ENCODE results near the gene EPHA7. TPM values are rescaled to one million over a fixed set of nuclear protein-coding genes. Genes with fewer than 3 reads are reported as not detected.

Gene EPHA7
- polyA plus RNA-seq, 1 experiment, result not detected

GRCh38 chr6:93304505-93304904 is 114.9 kb downstream of the EPHA7 start:
- Histone ChIP-seq H3K36me3 (ENCODE audit: control insufficient read depth, insufficient read depth, low read length) (no peaks in the 10 kb centered on the region), H3K27me3 (ENCODE audit: control insufficient read depth, insufficient read depth, low read length) (no peaks in the 10 kb centered on the region), H3K4me3 (ENCODE audit: low read depth, low read length) (no peak overlapping the region)
- CTCF ChIA-PET, result no interaction called here
- POLR2A ChIA-PET, result no interaction called here
- no peak for TF ChIP-seq CTCF (IDR thresholded peaks at IDR 0.05; ENCODE audit: insufficient read depth, low read depth, low read length)
- no peak for DNase-seq (ENCODE audit: low read depth)

GRCh38 chr6:93300661-93301060 is 118.7 kb downstream of the EPHA7 start:
- Histone ChIP-seq H3K27me3 (ENCODE audit: control insufficient read depth, insufficient read depth, low read length) (no peaks in the 10 kb centered on the region), H3K4me3 (ENCODE audit: low read depth, low read length) (no peak overlapping the region), H3K36me3 (ENCODE audit: control insufficient read depth, insufficient read depth, low read length) (no peaks in the 10 kb centered on the region)
- no peak for DNase-seq (ENCODE audit: low read depth)
- ChIA-PET POLR2A (no interaction called here), CTCF (interaction anchor here (0.7 kb wide), 1 partner anchor 261 kb away, joined by 3 read pairs; no protein-coding TSS in a partner anchor)
- TF ChIP-seq CTCF (IDR thresholded peaks at IDR 0.05; ENCODE audit: insufficient read depth, low read depth, low read length), result no peak

DNA sequence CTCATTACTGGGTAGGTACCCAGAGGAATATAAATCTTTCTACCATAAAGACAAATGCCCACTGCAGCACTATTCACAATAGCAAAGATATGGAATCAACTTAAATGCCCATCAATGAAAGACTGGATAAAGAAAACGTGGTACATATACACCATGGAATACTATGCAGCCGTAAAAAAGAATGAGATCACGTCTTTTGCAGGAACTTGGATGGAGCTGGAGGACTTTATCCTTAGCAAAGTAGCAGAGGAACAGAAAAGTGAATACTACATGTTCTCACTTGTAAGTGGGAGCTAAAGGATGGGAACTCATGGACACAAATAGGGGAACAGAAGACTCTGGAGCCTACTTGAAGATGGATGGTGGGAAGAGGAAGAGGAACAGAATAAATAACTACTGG is 119.7 kb downstream of the EPHA7 start:
- POLR2A ChIA-PET, result no interaction called here
- Histone ChIP-seq H3K36me3 (ENCODE audit: control insufficient read depth, insufficient read depth, low read length) (no peaks in the 10 kb centered on the region), H3K4me3 (ENCODE audit: low read depth, low read length) (no peak overlapping the region), H3K27me3 (ENCODE audit: control insufficient read depth, insufficient read depth, low read length) (no peaks in the 10 kb centered on the region)
- CTCF ChIA-PET, result no interaction called here
- no peak for TF ChIP-seq CTCF (IDR thresholded peaks at IDR 0.05; ENCODE audit: insufficient read depth, low read depth, low read length)
- no peak for DNase-seq (ENCODE audit: low read depth)

DNA sequence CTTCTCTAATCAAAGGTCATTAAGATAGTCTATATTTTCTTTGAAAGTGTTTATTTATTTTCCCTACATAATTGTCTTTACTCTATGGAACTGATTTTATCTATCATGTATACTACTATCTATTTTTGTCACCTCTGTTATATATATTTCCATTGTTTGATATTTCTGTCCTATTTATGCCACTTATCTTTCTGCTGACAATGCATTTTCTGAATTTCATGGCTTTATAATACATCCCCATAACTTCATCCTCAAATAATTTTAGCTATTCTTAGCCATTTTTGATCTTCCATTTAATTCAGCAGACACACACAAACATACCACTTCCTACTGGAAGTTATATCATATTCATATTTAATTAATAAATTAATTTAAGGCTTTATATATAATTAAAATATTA is 123.7 kb downstream of the EPHA7 start:
- POLR2A ChIA-PET, result no interaction called here
- CTCF ChIA-PET, result no interaction called here
- H3K36me3 ChIP-seq (ENCODE audit: control insufficient read depth, insufficient read depth, low read length), result no peaks in the 10 kb centered on the region

DNA sequence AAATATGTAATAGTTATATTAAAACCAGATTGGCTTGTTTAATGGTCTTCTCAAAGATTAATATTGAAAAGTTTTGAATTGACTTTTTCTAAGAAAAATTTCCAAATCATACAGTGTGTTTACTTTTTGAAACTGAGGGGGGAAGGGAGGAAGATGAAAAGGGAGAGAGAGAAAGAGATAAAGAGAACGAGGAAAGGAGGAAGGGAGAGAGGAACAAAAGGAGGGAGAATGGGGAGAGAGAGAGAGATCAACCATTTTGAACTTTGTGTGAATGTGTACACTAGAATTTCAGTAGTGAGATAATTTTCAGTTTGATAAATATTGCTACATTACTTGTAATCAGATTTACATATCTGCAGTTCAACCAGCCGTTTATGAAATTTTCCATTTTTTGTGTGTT is 124.5 kb downstream of the EPHA7 start:
- Histone ChIP-seq H3K27me3 (ENCODE audit: control insufficient read depth, insufficient read depth, low read length) (no peaks in the 10 kb centered on the region), H3K36me3 (ENCODE audit: control insufficient read depth, insufficient read depth, low read length) (no peaks in the 10 kb centered on the region), H3K4me3 (ENCODE audit: low read depth, low read length) (no peak overlapping the region)
- no peak for TF ChIP-seq CTCF (IDR thresholded peaks at IDR 0.05; ENCODE audit: insufficient read depth, low read depth, low read length)
- ChIA-PET CTCF (no interaction called here), POLR2A (no interaction called here)
- DNase-seq (ENCODE audit: low read depth), result no peak

More for the DNA sequence above, 123.7 kb downstream of the EPHA7 start:
- Histone ChIP-seq H3K4me3 (ENCODE audit: low read depth, low read length) (no peak overlapping the region), H3K27me3 (ENCODE audit: control insufficient read depth, insufficient read depth, low read length) (no peaks in the 10 kb centered on the region)
- DNase-seq (ENCODE audit: low read depth), result no peak
- no peak for TF ChIP-seq CTCF (IDR thresholded peaks at IDR 0.05; ENCODE audit: insufficient read depth, low read depth, low read length)

All from BJ (cell line).